ENCODE measurements around the gene FAM32A.

Gene FAM32A

DNA sequence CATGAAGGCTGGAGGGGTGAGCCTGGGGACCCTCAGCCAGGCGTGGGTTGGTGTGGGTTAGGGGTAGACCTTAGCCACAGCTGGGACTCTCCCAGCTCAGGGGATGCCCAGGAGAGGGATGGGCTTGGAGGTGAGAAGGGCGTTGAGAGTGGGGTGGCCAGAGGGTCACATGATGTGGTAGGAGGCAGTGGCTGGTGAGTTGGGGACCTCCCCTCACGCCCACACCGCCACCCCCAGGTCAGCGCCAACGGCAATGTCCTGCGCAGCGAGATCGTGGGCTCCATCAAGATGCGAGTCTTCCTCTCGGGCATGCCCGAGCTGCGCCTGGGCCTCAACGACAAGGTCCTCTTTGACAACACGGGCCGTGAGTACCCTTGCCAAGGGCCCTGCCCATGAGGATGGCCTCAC, 41.0 kb downstream of the FAM32A start:
- ChIA-PET CTCF (interaction anchor here (0.6 kb wide), 1 partner anchor 113 kb away, joined by 3 read pairs; no protein-coding TSS in a partner anchor), POLR2A (ENCODE audit: low non-redundant PET) (no interaction called here)
- peak overlapping the region; percentile 30 for H3K27ac ChIP-seq
- TF ChIP-seq, protein P1, sequence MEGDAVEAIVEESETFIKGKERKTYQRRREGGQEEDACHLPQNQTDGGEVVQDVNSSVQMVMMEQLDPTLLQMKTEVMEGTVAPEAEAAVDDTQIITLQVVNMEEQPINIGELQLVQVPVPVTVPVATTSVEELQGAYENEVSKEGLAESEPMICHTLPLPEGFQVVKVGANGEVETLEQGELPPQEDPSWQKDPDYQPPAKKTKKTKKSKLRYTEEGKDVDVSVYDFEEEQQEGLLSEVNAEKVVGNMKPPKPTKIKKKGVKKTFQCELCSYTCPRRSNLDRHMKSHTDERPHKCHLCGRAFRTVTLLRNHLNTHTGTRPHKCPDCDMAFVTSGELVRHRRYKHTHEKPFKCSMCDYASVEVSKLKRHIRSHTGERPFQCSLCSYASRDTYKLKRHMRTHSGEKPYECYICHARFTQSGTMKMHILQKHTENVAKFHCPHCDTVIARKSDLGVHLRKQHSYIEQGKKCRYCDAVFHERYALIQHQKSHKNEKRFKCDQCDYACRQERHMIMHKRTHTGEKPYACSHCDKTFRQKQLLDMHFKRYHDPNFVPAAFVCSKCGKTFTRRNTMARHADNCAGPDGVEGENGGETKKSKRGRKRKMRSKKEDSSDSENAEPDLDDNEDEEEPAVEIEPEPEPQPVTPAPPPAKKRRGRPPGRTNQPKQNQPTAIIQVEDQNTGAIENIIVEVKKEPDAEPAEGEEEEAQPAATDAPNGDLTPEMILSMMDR (conservative IDR thresholded peaks at IDR 0.05; ENCODE audit: low read depth), result no peak
- no peak for DNase-seq (ENCODE audit: low spot score)

DNA sequence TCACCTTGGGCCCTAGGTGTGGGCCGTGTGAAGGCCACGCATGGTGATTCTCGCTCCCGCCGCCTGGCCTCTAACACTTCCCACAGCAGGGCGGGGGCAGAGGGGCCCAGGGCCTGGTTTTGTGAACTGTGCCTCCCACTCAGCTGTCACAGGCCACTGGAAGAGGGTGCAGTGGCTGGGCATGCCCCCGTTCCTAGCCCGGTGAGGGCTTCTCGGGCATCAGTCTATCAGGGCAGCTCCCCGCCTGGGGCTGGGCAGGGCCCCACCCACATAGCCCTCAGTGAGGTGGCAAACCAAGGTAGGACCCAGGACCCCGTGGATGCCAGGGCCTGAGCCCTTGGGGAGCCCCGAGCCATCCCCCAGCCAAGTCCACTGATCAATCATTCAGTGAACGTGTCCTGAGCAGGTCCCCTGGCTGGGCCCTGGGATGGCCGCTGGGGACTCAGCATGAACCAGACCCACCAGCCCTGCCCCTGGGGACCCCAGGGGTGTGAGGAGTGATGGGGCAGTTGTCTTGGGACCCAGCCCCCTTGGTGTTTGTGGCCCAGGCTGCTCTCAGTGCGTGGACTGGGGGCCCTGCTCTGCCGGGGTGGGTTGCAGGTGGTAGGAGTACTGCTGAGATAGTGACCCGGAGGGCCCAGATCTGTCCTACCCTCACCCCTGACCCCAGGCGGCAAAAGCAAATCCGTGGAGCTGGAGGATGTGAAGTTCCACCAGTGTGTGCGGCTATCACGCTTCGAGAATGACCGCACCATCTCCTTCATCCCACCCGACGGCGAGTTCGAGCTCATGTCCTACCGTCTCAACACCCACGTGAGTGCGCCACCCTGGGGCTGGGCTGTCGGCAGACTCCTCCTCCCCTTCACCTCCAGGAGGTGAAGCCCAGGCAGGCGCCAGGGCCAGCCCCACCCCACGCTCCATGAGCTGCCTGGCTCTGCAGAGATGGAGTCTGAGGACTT, 41.9 kb downstream of the FAM32A start:
- ChIA-PET CTCF (interaction anchor here (0.7 kb wide), 1 partner anchor 21 kb away, joined by 3 read pairs; no protein-coding TSS in a partner anchor), POLR2A (ENCODE audit: low non-redundant PET) (no interaction called here)
- no peak for DNase-seq (ENCODE audit: low spot score)
- H3K27ac ChIP-seq, result peak overlapping the region; percentile 30
- TF ChIP-seq, protein P1 (conservative IDR thresholded peaks at IDR 0.05; ENCODE audit: low read depth), result no peak

DNA sequence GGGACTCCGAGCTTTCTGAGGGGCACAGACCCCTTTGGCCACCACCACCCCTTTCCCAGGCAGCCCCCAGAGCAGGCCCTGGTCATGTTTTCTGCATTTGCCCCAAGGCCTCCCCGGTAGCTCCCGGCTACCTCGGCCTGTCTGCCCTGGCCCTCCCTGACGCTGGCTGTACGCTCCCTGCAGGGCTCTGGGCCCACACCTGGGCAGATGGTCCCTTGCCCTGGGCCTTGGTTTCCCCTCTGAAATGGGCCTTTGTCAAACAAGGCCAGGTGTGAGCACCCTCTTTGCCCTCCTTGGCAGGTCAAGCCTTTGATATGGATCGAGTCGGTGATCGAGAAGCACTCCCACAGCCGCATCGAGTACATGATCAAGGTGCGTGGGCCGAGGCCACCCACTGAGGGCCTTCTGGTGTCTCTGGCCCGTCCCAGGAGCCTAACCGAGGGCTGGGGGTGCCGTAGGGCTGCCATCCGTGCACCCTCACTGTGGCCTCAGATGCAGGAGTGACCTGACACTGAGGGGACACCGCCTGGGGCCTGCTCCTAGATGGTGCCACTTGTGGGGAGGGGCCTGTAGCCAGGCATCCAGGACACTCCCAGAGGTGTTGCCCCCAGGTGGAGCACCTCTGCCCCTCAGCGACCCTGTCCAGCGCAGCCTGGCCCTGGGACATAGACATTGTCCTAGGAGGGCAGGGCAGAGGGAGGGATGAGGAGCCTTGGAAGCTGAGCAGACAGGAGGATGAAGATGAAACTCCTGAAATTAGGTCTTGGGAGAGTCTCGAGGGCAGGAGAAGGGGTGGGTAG, 42.8 kb downstream of the FAM32A start:
- H3K27ac ChIP-seq, result peak overlapping the region; percentile 50; the same call in 1 of the 2 replicates
- TF ChIP-seq, protein P1 (conservative IDR thresholded peaks at IDR 0.05; ENCODE audit: low read depth), result no peak
- DNase-seq (ENCODE audit: low spot score), result no peak
- ChIA-PET POLR2A (ENCODE audit: low non-redundant PET) (no interaction called here), CTCF (no interaction called here)

DNA sequence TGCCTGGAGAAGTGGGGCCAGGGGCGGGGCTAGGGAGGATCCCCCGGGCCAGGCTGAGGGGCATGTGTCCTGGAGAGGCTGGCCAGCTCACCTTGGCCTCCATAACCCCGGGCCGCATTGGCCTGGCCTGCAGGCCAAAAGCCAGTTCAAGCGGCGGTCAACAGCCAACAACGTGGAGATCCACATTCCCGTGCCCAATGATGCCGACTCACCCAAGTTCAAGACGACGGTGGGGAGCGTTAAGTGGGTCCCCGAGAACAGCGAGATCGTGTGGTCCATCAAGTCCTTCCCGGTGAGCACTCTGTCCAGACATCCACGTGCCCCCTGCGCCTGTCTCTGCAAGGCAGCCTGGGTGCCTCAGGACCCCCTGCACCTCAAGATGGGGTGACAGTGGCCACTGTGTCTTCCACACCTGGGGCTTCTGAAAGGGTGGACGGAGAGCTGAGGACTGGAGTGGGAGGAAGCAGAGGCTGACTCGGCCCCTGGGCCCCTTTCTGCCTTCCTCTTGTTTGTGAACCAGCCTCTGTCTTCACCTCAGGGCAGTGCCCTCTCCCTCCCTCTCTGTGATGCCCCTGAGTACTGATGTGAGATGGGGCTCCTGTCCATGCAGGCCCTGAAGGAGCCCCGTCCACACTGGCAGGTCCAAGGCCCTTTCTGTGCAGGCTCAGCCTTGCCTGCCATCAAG, 43.6 kb downstream of the FAM32A start:
- TF ChIP-seq, protein P1 (conservative IDR thresholded peaks at IDR 0.05; ENCODE audit: low read depth), result no peak
- ChIA-PET POLR2A (ENCODE audit: low non-redundant PET) (interaction anchor here (0.6 kb wide), 1 partner anchor 72 kb away, joined by 6 read pairs; no protein-coding TSS in a partner anchor), CTCF (interaction anchor here (0.6 to 1.0 kb wide), 2 partner anchors 19 to 1137 kb away, joined by 4 to 8 read pairs; no protein-coding TSS in a partner anchor)
- no peak for DNase-seq (ENCODE audit: low spot score)
- peak overlapping the region; percentile 50 for H3K27ac ChIP-seq

DNA sequence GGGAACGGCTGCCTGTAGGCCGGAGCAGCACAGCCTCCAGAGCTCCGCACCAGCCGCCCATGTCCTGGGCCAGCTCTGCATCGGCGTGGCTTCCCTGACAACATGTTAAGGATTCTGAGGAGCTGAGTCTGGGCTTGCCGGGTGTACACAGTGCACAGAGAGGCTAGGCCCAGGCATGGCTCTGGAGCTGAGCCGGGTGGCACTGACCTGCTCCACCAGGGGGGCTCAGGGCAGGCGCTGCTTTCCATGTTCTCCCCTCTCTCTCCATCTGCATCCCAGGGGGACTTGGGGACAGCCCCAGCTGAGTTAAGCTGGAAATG, 44.1 kb downstream of the FAM32A start:
- TF ChIP-seq, protein P1 (conservative IDR thresholded peaks at IDR 0.05; ENCODE audit: low read depth), result no peak
- peak overlapping the region; percentile 50 for H3K27ac ChIP-seq
- no peak for DNase-seq (ENCODE audit: low spot score)
- CTCF ChIA-PET, result interaction anchor here (0.6 to 1.0 kb wide), 2 partner anchors 19 to 1138 kb away, joined by 4 to 8 read pairs; no protein-coding TSS in a partner anchor
- POLR2A ChIA-PET (ENCODE audit: low non-redundant PET), result interaction anchor here (0.6 kb wide), 1 partner anchor 73 kb away, joined by 6 read pairs; no protein-coding TSS in a partner anchor

DNA sequence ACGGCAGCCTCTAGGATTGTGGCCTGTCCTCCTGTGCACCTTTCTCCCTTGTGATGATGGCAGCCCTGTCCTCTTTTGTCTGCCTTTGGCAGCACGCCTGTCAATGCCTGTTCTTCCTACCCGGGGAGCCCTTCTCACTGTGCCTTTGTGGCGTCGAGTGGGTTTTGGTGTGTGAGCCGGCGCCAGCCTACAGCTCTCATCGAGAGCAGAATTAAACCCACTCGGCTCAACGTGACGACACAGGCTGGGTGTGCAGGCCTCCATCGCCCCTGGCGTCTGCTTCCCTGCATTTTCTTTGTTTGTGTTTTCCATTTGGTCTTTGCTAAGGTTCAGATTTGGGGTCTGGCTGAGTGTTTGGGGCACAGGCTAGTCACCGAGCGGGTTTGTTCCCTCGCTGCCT, 46.9 kb downstream of the FAM32A start:
- TF ChIP-seq, protein P1 (conservative IDR thresholded peaks at IDR 0.05; ENCODE audit: low read depth), result no peak
- H3K27ac ChIP-seq, result peak overlapping the region; percentile 10; the same call in 1 of the 2 replicates
- POLR2A ChIA-PET (ENCODE audit: low non-redundant PET), result no interaction called here
- CTCF ChIA-PET, result no interaction called here
- no peak for DNase-seq (ENCODE audit: low spot score)

Data from RWPE1 (cell line).